GM23248 (cell line): ENCODE results near the gene ARSG.

Experiments
- EZH2 ChIP-seq: fragments of 200-600 bp; sonication (generic); IDR thresholded peaks from 2 replicates; pipeline ENCODE4 v1.6.1; 2018; ENCODE audit warnings: antibody characterized with exemption, mild to moderate bottlenecking; ENCODE audit not compliant: insufficient read depth, poor library complexity, severe bottlenecking
- EZH2phosphoT487 ChIP-seq: fragments of 200-600 bp; sonication (generic); IDR thresholded peaks from 2 replicates; pipeline ENCODE4 v1.6.1; 2018; ENCODE audit warnings: antibody characterized with exemption, moderate library complexity, mild to moderate bottlenecking, low read depth; ENCODE audit not compliant: insufficient read depth

GRCh38 chr17:68391561-68392268 is 100.4 kb downstream of the ARSG start:
- TF ChIP-seq EZH2, result no peak
- TF ChIP-seq EZH2phosphoT487, result no peak
